ENCODE results near the gene MAOB.

GRCh38 chrX:43881410-43882293 lies 598 bp downstream of the MAOB start:
- TF ChIP-seq, protein P1, sequence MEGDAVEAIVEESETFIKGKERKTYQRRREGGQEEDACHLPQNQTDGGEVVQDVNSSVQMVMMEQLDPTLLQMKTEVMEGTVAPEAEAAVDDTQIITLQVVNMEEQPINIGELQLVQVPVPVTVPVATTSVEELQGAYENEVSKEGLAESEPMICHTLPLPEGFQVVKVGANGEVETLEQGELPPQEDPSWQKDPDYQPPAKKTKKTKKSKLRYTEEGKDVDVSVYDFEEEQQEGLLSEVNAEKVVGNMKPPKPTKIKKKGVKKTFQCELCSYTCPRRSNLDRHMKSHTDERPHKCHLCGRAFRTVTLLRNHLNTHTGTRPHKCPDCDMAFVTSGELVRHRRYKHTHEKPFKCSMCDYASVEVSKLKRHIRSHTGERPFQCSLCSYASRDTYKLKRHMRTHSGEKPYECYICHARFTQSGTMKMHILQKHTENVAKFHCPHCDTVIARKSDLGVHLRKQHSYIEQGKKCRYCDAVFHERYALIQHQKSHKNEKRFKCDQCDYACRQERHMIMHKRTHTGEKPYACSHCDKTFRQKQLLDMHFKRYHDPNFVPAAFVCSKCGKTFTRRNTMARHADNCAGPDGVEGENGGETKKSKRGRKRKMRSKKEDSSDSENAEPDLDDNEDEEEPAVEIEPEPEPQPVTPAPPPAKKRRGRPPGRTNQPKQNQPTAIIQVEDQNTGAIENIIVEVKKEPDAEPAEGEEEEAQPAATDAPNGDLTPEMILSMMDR (IDR thresholded peaks at IDR 0.05; ENCODE audit: insufficient read depth, low read length, poor library complexity, severe bottlenecking) = no peak
- no peak for TF ChIP-seq EZH2phosphoT487 (conservative IDR thresholded peaks at IDR 0.05; ENCODE audit: low read length)

All from SU-DHL-6 (cell line).